HG02981 (cell line): ENCODE measurements around the gene KIF26A.

Experiments
- ATAC-seq: cut with Tn5 transposase; IDR thresholded peaks from one replicate; pipeline ENCODE4 v1.9.1; 2021; ENCODE audit warnings: mild to moderate bottlenecking, moderate library complexity; ENCODE audit not compliant: unreplicated experiment

KIF26A gene

GRCh38 chr14:104112609-104113571, 25.5 kb upstream of the KIF26A start:
- ATAC-seq = no peak

- no peak for ATAC-seq
Measured at GRCh38 chr14:104113631-104114420, 24.6 kb upstream of the KIF26A start.

- ATAC-seq = no peak
Measured at GRCh38 chr14:104114421-104115130, 23.8 kb upstream of the KIF26A start.

GRCh38 chr14:104115131-104115600, 23.2 kb upstream of the KIF26A start:
- ATAC-seq = no peak

GRCh38 chr14:104115691-104116287, 22.6 kb upstream of the KIF26A start:
- no peak for ATAC-seq

GRCh38 chr14:104116288-104116755, 22.1 kb upstream of the KIF26A start:
- ATAC-seq = no peak

- no peak for ATAC-seq
Measured at GRCh38 chr14:104116756-104117340, 21.5 kb upstream of the KIF26A start.

- no peak for ATAC-seq
Measured at GRCh38 chr14:104117341-104118005, 20.9 kb upstream of the KIF26A start.

- no peak for ATAC-seq
Measured at GRCh38 chr14:104118006-104118844, 20.2 kb upstream of the KIF26A start.

- ATAC-seq = no peak
Measured at GRCh38 chr14:104119119-104119487, 19.3 kb upstream of the KIF26A start.

GRCh38 chr14:104119488-104120251, 18.7 kb upstream of the KIF26A start:
- no peak for ATAC-seq

GRCh38 chr14:104120281-104120741, 18.1 kb upstream of the KIF26A start:
- no peak for ATAC-seq

GRCh38 chr14:104121142-104121541, 17.2 kb upstream of the KIF26A start:
- ATAC-seq = no peak

- ATAC-seq = no peak
Measured at GRCh38 chr14:104123879-104124278, 14.5 kb upstream of the KIF26A start.

- no peak for ATAC-seq
Measured at GRCh38 chr14:104125011-104125410, 13.4 kb upstream of the KIF26A start.

- no peak for ATAC-seq
Measured at GRCh38 chr14:104126753-104127152, 11.6 kb upstream of the KIF26A start.

- no peak for ATAC-seq
Measured at GRCh38 chr14:104128981-104129380, 9.4 kb upstream of the KIF26A start.

GRCh38 chr14:104129556-104129955, 8.8 kb upstream of the KIF26A start:
- ATAC-seq = no peak
